ENCODE data around the gene KCNJ4.
"Not testable (repeated sequence)": the region's sequence is repeated elsewhere in the genome, so short reads cannot be mapped to it uniquely, and the experiment has no call there.

KCNJ4 gene

DNA sequence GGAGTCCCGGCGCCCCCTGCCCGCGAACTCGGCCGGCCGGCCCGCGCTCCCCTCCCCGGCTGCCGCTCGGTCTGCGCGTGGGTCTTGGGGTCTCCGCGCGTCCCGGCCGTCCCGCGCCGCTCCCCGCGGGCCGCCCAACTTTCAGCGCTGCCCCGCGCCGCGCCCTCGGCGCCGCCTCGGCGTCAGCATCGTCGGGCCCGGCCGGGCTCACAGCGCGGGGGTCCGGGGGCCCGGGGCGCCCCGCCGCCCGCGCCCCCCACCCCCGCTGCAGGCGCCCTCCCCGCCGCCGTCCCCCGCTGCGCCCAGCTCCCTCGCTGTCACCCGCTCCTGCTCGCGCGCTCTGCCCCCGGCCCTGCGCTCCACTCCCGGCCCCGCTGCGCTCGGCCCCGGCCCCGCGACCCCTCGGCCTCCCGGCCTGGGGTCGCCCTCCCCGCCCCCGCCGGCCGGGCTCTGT is at the start of gene KCNJ4:
TSS of gene KCNJ4 (minus strand) at position 124 of the 454 bp plus-strand sequence. CDS start 27,067 bp downstream, outside the sequence.
- no peak for DNase-seq

DNA sequence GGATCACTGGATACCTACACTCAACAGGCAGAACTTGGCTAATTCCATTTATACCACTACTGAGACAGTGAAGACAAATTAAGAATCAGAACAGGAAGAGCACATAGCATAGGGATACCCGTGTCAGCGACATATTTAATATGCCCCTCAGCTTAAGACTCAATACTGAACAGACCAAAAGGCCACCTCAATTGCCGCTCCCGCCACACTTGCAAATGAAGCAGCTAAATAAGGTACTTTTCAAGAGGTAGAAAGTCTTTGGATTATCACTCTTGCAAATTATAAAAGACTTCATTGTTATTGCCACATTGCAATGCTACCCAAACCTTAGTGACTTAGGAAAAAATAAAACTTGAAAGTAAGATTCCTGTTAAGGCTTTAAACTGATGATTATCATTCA is 48.0 kb upstream of the KCNJ4 start:
- no peak for DNase-seq

DNA sequence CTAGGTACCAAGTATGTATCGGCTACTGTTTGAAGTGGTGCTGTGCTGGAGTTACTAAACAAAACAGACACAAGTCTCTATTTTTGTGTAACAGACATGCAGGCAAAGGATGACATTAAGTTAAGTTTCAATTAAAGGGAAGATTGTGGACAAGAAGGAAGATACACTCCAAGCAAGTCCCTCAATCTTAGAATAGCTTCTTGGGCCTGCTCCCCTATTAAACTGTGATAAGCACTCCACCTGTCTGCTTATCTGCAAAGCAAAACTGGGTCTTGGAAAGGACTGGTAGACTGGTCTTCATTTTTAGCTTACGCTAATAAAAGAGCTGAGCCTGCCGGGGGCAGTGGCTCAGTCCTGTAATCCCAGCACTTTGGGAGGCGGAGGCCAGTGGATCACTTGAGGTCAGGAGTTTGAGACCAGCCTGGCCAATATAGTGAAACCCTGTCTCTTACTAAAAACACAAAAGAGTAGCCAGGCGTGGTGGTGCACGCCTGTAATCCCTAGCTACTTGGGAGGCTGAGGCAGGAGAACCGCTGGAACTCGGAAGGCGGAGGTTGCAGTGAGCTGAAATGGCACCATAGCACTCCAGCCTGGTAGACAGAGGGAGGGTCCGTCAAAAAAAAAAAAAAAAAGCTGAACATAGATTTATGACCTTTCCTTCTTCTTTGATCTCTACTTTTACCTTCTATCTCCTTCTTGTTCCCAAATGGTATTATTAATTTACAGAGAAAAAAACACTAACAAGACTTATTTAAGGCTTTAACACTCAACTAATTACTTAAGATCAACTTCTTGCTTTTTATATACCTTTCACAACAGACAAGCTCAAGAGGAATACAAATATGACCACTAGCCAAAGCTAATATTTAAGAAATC is 47.0 kb upstream of the KCNJ4 start:
- DNase-seq, result no peak

DNA sequence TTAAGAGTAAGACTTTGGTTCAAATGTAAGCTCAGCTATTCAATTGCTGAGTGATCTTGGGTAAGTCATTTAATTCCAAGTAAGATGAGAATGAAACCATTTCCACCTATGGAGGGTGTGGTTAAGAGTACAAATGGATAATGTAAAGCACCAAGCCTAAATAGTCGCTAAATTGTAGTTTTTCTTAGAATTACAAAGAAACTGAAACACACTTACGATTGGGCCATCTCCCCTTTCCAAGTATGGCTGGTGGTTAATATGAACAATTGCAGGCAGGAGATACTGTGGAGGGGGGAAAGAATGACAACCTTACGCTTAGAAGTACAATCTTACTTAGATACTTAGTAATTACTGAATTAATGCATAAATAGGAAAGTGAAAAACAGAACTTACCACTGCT is 42.9 kb upstream of the KCNJ4 start:
- DNase-seq, result peak; percentile 42

DNA sequence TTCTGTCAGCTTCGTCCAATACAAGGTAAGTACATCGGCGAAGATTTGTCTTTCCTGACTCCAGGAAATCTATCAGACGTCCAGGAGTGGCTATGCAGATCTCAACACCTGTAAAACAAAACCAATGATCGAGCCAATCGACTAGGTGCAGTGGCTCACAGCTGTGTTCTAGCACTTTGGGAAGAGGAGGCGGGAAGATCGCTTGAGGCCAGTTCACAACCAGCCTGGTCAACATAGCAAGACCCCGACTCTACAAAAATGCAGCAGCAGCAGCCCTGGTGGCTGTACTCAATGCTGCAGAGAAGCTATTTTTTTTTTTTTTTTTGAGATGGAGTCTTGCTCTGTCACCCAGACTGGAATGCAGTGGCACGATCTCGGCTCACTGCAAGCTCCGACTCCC is 39.9 kb upstream of the KCNJ4 start:
- no peak for DNase-seq

DNA sequence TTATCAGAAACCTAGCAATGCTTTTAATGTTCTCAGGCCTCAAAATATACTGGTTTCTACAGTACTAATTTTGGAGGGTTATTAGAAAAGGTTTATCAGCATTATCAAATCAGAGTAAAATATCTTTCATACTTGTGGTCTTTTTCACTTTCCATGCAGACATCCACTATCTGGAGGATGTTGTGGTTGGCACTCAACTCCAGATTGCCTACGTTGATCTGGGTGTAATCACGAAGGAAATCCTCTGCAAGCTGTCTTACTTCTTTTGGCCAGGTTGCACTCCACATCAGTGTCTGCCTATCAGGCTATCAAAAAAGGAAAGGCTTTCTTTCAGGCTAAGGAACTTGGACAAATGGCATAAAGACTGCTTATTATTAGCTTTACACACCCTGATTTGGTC is 39.5 kb upstream of the KCNJ4 start:
- peak; percentile 24 for DNase-seq

DNA sequence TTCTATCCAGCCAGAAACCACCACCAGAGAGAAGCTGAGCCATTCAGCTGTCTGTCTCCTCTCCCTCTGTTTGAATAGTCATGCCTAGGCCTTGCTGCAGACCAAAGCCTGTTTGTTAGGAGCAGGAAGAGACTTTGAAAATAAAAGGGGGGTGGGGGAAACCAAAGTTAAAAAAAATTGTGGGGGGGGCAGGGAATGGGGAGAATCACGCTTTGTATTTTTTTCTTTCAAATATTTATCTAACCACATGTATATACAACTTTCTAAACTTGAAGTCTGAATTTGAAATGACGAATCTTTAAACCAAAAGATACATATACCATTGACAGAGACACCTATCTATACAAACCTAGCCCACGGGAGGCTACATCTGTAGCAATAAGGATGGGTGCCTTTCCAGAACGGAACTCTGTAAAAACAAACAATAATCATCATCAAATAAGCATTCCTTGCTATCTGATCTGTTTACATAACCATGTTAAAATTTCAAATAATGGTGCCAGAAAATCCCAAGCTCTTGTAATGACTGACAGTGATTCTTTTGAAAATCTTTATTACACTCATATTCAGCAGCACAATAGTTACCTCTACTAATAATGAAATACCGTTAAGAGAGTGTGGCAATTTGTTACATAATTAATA is 36.8 kb upstream of the KCNJ4 start:
- no peak for DNase-seq

DNA sequence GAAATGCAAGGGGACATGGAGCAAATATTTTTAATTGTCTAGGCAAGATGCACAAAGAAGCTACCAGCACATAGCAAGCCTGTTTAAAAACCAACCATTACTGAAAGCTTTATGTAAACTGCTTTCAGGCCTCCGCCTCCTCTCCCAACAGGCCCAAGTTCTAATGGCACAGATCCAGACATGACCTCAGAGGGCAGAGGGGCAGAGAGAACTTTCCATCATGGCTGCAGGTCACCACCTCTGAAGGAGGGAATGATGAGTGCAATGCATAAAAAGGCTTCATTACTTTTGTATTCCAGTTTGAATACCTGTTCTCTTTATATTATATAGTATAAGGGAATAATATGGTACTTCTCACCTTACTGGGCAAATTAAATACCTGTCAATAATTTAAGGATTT is 35.9 kb upstream of the KCNJ4 start:
- no peak for DNase-seq

DNA sequence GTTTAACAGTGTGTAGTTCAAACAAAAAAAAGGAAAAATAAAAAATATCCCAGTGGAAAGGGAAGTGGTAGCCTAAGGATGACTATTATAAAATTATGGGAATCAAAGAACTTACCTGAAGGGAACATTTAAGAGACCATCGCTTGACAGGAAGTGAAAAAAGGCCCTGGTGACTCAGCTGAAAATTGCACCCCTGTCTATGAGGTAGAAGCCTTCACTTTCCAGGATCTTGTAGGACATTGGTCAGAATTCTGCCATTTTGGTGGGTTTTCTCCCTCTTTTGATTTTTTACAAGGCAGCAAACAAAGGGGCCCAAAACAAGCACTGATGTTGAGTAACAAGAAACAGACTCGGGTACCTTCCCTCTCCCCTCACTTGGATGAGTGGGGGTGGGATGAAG is 35.5 kb upstream of the KCNJ4 start:
- DNase-seq, result peak; percentile 24

DNA sequence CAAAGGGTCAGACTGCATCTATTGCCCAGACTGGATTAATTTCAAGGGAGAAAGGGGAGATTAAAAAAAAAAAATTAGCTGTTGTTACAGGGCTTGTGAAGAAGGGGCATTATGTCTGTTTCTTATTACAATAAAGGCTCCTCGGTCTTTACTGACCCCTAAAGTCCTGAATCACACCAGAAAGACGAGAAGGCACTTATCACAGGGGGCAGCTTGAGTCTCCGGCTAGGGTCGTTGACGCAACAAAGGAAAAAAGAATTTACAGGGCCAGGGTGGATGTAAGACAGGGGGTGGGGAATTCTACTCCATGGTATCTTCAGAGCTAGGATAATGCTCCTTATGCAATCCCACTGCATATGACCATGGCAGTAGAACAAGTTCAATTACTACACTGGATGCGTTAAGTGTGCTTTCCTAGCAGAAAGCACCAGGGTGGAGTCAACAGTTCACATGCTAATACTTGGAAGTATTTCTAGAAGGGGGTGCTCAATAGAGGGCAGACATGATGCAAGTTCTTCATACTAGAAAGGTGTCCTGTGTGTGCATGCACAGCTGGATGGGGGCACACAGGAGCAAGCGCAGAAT is 34.7 kb upstream of the KCNJ4 start:
- no peak for DNase-seq

DNA sequence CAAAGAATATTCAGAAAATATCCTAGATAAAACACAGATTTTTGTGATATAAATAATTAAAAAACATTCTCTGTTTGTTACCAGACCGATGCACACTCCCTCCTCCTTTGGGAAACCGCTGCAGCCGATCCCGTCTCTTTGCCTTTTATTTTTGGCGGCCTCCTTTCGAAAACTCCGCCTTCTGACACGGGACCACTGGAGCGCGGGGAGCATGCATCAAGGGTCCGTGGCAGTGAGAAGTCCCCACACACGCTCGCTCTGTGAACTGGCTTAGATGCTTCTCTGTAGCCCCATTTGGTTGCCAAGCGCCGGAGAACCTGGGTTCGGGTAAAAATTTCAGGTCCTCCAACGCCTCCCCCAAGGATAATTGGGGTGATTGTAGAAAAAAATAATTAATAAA is 34.1 kb upstream of the KCNJ4 start:
- no peak for DNase-seq

DNA sequence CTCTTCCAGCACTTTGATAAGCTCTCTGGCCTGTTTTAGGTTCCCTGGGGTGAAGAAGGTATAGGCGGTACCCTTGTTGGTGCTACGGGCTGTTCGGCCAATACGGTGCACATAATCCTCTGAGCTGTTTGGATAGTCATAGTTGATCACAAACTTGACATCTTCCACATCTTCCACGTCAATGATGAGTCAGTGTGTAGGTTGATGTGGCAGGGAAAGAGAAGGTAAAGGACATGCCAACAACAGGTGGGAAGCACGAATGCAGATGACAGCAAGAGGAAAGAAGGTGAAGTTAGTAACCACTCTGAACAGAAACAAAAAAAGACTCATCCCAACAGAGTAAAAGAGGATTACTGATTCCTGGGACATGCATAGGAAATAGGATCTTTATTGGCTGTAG is 32.9 kb upstream of the KCNJ4 start:
- DNase-seq, result no peak

DNA sequence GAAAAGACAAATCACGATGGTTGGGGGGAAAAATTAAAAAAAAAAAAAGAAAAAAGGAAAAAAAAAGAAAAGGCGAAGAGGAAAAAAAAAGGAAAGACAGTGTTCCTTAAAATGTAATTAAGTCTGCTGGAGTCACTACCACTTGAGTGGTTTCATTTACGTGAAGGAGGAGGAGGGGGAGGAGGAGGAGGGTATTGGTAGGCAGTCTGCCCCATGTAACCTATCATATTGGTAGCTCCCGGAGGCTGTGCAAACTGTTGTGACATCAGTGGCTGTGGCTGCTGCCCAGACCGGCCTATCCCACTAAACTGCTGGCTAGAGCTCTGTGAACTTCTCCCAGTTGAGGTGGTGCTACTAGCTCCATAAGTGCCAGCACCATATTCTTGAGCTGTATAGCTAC is 30.8 kb upstream of the KCNJ4 start:
- no peak for DNase-seq

DNA sequence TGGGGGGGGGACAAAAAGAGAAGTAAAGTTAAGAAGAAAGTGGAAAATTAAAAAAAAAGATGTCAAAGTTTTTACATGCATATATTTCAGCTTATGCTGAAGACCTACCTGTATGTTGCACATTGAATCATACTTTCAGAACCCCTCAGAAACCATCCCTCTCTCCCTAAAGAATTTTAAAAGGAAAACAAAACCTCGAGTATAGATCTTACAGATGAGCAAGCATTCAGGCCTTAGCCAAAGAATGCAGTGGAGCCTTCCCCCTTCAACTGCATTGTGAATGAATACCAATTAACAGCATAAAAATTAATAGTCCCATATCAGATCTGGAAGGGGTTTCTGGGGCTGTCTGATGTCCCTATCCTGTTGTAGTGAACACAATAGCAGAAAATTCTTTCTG is 29.2 kb upstream of the KCNJ4 start:
- no peak for DNase-seq

DNA sequence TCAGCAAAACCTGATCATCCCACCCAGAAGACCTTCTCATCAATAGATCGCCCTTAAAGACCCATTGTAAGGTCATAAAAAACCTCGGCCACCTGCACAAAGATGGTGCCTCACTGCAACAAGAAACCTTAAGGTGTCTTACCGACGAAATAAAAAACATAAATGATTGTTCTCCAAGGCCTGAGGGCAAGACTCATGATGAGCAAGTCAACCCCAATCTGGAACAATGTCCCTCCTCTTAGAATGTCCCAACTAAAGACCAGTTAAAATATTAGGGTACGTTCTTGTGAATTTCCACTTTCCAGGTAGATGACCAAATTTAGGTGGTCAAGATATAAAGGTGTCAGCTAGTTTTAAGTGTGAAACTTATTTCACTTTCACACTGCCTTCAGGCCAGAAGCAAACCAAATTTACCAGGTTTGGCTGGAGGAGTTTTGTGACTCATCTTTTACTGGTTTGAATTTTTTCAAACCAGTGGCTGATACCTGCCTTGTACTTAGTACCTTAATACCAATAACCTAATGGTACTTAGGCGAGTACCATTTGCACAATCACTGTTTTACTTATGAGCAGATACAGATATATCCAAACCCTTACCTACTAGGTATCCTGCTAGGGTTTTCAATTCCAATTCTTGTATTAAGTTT is 27.8 kb upstream of the KCNJ4 start:
- no peak for DNase-seq

DNA sequence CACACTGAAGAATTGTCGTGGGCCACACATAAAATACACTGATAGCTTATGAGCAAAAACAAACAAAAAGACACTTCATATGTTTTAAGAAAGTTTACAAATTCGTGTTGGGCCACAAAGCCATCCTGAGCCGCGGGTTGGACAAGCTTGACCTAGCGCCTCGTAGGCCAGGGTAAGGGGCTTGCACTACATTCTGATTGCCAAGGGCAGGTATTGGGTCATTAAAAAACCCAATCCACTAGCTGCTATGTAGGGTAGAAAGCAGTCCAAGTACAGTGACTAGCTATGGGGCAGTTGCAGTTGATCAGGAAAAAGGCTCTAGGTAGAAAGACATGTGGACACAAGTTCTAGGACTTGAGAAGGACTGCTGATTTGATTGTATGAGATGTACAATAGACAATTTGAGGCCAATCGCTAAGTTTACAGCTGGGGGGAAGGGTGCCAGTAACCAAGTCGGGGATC is 26.9 kb upstream of the KCNJ4 start:
- DNase-seq, result no peak

DNA sequence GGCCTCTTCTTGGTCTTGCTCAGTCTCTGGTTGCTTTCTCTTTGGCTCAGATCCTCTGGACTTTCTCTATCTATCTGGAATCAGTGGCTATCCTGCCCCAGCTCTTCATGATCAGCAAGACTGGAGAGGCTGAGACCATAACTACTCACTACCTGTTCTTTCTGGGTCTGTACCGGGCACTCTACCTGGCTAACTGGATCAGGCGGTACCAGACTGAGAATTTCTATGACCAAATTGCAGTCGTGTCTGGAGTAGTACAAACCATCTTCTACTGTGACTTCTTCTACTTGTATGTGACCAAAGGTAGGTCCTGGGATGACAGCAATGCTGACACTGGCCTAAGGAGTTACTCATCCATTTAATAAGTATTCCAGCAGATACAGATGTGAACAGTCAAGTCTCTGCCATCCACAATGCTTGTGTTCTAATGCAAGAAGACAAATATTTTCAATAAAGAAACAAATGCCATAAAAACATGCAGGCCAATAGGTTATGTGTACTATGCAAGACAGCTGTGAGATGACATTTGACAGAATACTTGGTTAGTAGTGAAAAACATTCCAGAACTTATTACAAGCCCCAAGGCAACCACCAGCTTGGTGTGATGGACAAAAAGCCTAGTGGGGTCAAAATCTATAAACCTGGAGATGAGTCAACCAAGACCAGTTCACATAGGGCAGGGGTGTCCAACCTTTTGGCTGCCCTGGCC is 26.3 kb upstream of the KCNJ4 start:
- DNase-seq, result no peak

DNA sequence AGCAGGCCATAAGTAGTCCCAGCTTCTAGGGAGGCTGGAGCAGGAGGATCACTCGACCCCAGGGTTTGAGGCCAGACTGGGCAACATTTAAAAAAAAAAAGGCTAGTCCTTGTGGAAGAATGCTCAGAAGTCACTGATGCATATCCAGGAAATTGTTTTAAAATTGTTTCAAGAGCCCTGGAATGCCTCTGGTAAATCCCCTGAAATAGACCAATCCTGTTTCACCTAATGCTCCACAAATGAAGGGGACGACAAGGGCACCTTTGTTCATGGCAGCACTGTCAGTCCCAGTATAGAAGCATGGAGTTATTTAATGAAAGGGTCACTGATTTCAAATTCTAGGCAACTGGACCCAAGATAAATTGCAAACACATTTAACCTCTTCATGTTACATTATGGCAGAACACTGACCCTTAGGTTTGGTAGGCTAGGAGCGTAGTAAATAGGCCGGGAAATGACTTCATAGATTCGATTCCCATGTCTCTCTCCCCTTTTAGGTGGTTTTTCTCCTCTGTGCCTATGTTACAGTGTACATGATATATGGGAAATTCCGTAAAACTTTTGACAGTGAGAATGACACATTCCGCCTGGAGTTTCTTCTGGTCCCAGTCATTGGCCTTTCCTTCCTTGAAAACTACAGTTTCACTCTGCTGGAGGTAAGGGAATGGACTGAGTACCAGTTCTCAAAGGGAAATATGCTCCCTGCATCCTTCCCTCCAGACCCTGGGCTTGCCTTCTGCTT is 24.3 kb upstream of the KCNJ4 start:
- no peak for DNase-seq

DNA sequence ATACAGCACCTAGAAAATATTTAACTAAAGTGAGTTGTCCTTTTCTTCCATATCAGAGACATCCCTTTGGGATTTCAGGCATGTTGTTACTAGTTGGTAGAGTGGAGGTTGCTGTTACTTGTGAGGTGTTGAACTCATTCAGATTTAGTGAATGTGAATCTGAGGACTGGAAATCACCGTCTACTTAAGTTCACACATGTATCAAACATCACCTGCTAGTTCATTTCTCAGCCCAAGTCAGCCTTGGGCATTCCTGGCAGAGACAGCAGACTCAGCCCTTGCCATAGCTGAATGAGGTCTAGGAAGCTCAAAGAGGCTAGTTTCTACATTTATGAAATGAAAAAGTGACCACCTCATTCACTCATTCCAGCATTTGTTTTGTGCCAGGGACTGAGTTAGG is 22.6 kb upstream of the KCNJ4 start:
- no peak for DNase-seq

DNA sequence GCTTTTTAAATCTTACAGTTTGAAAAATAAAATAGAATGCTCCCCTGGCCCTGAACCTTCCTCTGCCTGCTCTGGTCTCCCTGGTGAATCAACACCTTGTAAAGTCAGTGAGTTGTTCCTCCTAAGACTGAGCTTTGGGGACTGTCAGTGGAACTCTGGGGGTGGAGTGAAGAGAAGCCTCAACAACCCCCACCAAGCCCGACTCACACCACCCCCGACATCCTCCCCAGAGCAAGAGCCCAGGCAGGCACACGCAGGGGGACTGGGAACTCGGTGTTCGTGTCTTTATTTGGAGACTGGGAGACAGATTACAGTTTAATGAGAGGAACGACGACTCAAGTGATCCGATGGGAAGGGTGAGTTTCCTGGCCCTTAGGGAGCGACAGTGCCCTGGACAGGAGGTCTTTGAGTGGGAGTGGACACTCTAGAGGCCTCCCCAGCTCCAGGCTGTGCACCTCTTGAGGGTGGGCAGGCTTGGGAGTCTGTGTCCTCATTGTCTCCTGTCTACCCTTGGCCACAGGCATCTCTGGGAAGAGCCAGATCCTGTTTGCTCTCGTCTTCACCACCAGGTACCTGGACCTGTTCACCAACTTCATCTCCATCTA is 19.1 kb upstream of the KCNJ4 start:
- DNase-seq, result no peak

DNA sequence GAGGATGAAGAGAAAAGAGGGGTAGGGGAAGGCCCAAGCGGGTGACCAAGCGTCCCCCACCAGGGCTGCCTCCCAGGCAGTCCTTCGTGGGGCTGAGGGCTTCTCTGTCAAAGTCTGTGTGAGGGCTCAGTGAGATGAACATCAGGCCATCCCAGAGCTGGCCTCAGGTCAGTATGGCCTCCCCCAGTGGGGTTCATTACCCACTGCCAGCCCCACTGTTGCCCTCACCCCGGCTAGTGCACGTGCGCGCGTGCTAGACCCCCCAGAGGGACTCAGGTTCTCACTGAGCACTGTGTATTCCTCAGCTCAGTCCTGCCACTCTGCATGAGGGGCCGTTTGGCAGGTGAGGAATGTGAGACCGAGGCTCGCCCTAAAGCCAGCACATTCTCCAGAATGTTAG is 16.2 kb upstream of the KCNJ4 start:
- no peak for DNase-seq

DNA sequence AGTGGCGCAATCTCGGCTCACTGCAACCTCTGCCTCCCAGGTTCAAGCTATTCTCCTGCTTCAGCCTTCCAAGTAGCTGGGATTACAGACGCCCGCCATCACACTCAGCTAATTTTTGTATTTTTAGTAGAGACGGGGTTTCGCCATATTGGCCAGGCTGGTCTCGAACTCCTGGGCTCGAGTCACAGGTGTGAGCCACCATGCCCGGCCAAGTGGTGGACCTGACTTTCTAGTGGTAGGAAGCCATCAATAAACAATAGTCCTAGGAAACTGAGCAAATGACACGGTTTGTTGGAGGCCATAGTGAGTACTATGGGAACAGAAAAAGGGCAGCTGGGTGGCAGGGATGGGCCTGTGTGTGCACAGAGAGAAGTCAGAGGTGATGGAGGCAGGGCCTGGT is 15.2 kb upstream of the KCNJ4 start:
- DNase-seq, result not testable (repeated sequence)
